Ishikawa (cell line): Measurements from ENCODE around the gene PKD2.

Experiments used
- CEBPB ChIP-seq: IDR thresholded peaks from 2 replicates; pipeline ENCODE4 v1.6.1; 2012
- EGR1 ChIP-seq: IDR thresholded peaks from 2 replicates; pipeline ENCODE4 v1.6.1; 2012
- EP300 ChIP-seq: IDR thresholded peaks from 2 replicates; pipeline ENCODE4 v1.6.1; 2012; ENCODE audit warnings: borderline replicate concordance
- MAX ChIP-seq: IDR thresholded peaks from 2 replicates; pipeline ENCODE4 v1.6.1; 2012
- NFIC ChIP-seq: IDR thresholded peaks from 2 replicates; pipeline ENCODE4 v1.6.1; 2012
- RAD21 ChIP-seq: IDR thresholded peaks from 2 replicates; pipeline ENCODE4 v1.6.1; 2012; ENCODE audit warnings: low read depth
- REST ChIP-seq: IDR thresholded peaks from 2 replicates; pipeline ENCODE4 v1.6.1; 2012; ENCODE audit warnings: low read depth, mild to moderate bottlenecking
- TAF1 ChIP-seq: IDR thresholded peaks from 2 replicates; pipeline ENCODE4 v1.6.1; 2012; ENCODE audit warnings: low read depth, mild to moderate bottlenecking
- ZBTB7A ChIP-seq: IDR thresholded peaks from 2 replicates; pipeline ENCODE4 v1.6.1; 2012; ENCODE audit warnings: low read depth

- no peak for TF ChIP-seq EP300
- no peak for TF ChIP-seq TAF1
- TF ChIP-seq MAX, result no peak
- TF ChIP-seq ZBTB7A, result no peak
- no peak for TF ChIP-seq NFIC
- no peak for TF ChIP-seq CEBPB
- no peak for TF ChIP-seq REST
- TF ChIP-seq RAD21, result no peak
- TF ChIP-seq EGR1, result no peak
Measured at GRCh38 chr4:87981486-87981885, 25.9 kb upstream of the PKD2 start.
